Activated CD8-positive, alpha-beta memory T cell treated with anti-CD3 and anti-CD28 coated beads, Interleukin-2, amount 50 U/mL, for 24 hours (primary cell): ENCODE data around the gene CACNA1D.

Source experiments
- DNase-seq: peaks from one replicate; pipeline ENCODE4 v3.0.0-alpha.2; 2020; ENCODE audit errors: extremely low read depth

The CACNA1D gene

GRCh38 chr3:53845103-53845880 lies 350.9 kb downstream of the CACNA1D start:
- DNase-seq = no peak

- no peak for DNase-seq
These were observed 351.4 kb downstream of the CACNA1D start for GRCh38 chr3:53845881-53846133.

GRCh38 chr3:53846134-53846850 lies 351.9 kb downstream of the CACNA1D start, which contains the start of the genes CHDH and IL17RB:
CHDH (minus strand) TSS chr3:53846419; CDS start chr3:53824008, 22,411 bp downstream.
IL17RB (plus strand) TSS chr3:53846568; CDS start chr3:53846589, 21 bp downstream.
- DNase-seq = no peak

GRCh38 chr3:53846851-53847155 lies 352.4 kb downstream of the CACNA1D start:
- no peak for DNase-seq

GRCh38 chr3:53849916-53850315 lies 355.5 kb downstream of the CACNA1D start:
- no peak for DNase-seq

- no peak for DNase-seq
These were observed 356.5 kb downstream of the CACNA1D start for GRCh38 chr3:53850895-53851294.

GRCh38 chr3:53856964-53857363 lies 362.6 kb downstream of the CACNA1D start:
- DNase-seq = no peak

GRCh38 chr3:53858096-53858741 lies 363.8 kb downstream of the CACNA1D start:
- DNase-seq = no peak

- no peak for DNase-seq
These were observed 364.8 kb downstream of the CACNA1D start for GRCh38 chr3:53859178-53859577.

- no peak for DNase-seq
These were observed 365.8 kb downstream of the CACNA1D start for GRCh38 chr3:53860196-53860595.

- no peak for DNase-seq
These were observed 367.8 kb downstream of the CACNA1D start for GRCh38 chr3:53862241-53862640.

- no peak for DNase-seq
These were observed 368.7 kb downstream of the CACNA1D start for GRCh38 chr3:53863145-53863544.
